Measurements from ENCODE around the gene PGF.

DNA sequence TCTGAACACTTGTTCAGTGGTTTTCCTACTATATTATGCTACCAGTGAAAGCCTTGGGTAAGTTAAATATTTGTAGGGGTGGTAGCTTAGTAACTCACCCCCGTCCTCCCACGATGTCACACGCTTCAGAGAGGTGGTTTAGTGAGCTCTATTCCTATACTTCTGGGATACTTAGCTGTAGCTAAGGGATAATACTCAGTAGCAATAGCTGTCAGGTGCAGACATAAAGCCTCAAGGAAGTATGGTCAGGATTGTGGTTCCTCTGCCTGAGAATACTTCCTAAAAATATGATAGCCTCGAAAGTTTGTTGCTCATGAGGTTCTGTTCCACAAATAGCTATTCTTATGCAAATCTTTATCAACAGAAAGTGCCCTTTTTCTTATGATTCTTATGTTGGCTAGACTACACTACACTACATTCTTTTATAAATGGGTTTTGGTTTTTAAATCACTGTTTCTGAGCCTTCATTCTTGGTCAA is 61.7 kb downstream of the PGF start:
- TF ChIP-seq PAX5 (IDR thresholded peaks at IDR 0.05; ENCODE audit: insufficient read depth, low read length, severe bottlenecking) (no peak), POLR2AphosphoS5 (IDR thresholded peaks at IDR 0.05; ENCODE audit: low read depth, low read length) (no peak), POLR2A (IDR thresholded peaks at IDR 0.05; ENCODE audit: low read depth, low read length) (no peak), POU2F2 (IDR thresholded peaks at IDR 0.05; ENCODE audit: low read depth, low read length) (no peak)
